ENCODE results near the gene MRPL43. TPM values are rescaled to one million over a fixed set of nuclear protein-coding genes. Genes with fewer than 3 reads are reported as not detected.

MRPL43 gene
- total and polyA plus RNA-seq, 10 of the 15 experiments (the other 5 are each of a cell fraction or from before 2014, with no cell fraction given) = 16.6 to 108 (median 65.1) TPM

DNA sequence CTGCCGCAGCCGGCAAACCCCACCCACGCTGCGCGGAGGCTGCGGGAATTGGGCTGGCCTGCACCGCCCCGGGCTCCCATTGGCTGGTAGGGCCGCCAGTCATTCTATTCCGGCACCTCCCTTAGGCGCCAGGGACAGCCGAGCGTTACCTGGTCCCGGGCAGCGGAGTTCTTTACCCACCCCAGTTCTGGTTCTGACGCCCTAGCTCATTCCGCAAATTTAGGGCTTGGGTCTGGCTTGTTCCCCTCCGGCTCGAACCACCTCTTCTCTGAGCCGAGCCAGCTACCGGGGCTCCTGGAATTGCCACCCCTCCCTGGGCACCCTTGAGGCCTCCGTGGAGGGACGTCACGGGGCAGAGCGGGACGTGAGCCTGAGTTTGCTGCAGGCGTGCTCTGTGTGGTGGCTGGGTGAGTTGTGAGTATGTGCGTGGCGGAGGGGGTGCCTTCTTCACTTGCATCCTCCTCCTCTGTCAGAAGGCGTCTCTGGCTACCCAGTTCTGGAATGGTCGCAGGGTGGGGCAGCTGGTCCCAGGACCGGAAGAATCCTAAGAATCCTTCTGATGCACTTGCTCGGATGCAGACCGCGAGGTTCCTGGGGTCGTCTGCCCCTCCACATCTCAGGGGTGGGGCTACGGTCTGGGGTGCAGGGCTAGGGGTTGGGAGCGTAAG lies 44.0 kb upstream of the MRPL43 start, which contains the start of the genes PDZD7 and SFXN3 (continued):
- TF ChIP-seq, protein P1, sequence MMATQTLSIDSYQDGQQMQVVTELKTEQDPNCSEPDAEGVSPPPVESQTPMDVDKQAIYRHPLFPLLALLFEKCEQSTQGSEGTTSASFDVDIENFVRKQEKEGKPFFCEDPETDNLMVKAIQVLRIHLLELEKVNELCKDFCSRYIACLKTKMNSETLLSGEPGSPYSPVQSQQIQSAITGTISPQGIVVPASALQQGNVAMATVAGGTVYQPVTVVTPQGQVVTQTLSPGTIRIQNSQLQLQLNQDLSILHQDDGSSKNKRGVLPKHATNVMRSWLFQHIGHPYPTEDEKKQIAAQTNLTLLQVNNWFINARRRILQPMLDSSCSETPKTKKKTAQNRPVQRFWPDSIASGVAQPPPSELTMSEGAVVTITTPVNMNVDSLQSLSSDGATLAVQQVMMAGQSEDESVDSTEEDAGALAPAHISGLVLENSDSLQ (IDR thresholded peaks at IDR 0.05) = peak; percentile 99
- no peak for TF ChIP-seq CHD4 (IDR thresholded peaks at IDR 0.05)
- no peak for TF ChIP-seq BCL11A (IDR thresholded peaks at IDR 0.05; ENCODE audit: low read depth, low read length)
- TF ChIP-seq ZNF622 (IDR thresholded peaks at IDR 0.05) = no peak

DNA sequence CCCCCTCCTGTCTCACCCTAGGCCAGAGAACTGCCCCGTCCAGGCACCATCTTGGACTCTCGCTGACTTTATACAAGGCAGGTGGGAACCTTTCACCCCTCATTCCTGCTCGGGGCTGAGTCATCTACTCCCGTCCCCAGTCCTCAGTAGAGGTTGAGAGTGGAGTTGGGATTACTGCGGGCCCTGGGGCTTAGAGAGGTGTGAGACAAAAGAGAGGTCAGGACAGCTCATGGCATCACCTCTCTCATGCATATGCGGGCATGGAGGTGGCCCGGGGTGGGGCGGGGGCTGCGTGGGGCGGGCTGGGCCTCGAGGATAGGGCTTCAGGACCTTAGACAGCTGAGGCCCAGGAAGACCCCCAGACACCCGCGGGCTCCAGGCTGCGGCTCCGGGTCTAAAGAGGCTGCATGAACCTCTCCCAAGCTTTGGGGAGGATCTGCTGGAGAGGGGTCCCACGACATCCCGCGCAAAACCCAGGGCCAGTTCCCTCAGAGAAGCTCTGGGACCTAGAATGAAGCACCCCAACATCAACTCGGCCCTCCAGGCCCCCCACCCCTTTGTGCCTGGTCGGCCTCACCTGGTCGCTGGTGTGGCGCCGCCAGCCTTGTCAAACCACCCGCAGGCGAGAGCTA lies 43.3 kb upstream of the MRPL43 start:
- intact Hi-C loops (cut with micrococcal nuclease; ENCODE audit: unreplicated experiment) = loop anchor here (5.0 kb wide), 1 partner anchor 37 kb away; no protein-coding TSS in a partner anchor
- Histone ChIP-seq H3K79me2 (ENCODE audit: control insufficient read depth, insufficient read depth, low read length) (no peaks in the 10 kb centered on the region), H3K4me2 (ENCODE audit: control insufficient read depth, insufficient read depth) (peak overlapping the region; percentile 95), H3K4me3 (peak overlapping the region; percentile 64; the same call in 1 of the 2 replicates), H4K20me1 (ENCODE audit: control insufficient read depth, insufficient read depth) (no peaks in the 10 kb centered on the region), H3K27ac (ENCODE audit: control insufficient read depth, insufficient read depth) (no peak overlapping the region), H3K36me3 (ENCODE audit: control insufficient read depth in 2 of 2, insufficient read depth in 2 of 2, low read length in 1 of 2) (no peaks in the 10 kb centered on the region), H3K27me3 (replicated peaks in 1 of 2; ENCODE audit: control insufficient read depth in 2 of 2, insufficient read depth in 2 of 2, low read length in 1 of 2) (peaks cover 5 to 9% of the 10 kb centered on the region in 2 experiments), H3K9me3 (replicated peaks; ENCODE audit: control insufficient read depth, insufficient read depth, low read length) (no peaks in the 10 kb centered on the region), H2AFZ (ENCODE audit: control insufficient read depth, low read depth, low read length) (peak overlapping the region; percentile 91), H3K4me1 (ENCODE audit: control insufficient read depth, insufficient read depth, low read length) (peaks cover 21% of the 10 kb centered on the region), H3K9ac (ENCODE audit: control insufficient read depth, insufficient read depth, low read length) (no peak overlapping the region)
- in situ Hi-C loops (cut with MboI) = no loop called here
- ATAC-seq (no peak), DNase-seq (ENCODE audit: low read depth, low spot score) (no peak), FAIRE-seq (no peak)
- ChIA-PET CTCF (interaction anchor here (0.5 to 6.5 kb wide), 14 partner anchors 9 to 124 kb away, joined by 3 to 86 read pairs (median 6); partner anchors contain the start of genes KAZALD1 and LZTS2), SMC1A (ENCODE audit: uncharacterized antibody, unreplicated experiment) (interaction anchor here (0.7 to 4.3 kb wide), 5 partner anchors 11 to 540 kb away, joined by 3 to 24 read pairs (median 3); no protein-coding TSS in a partner anchor), POLR2A (interaction anchor here (0.6 to 1.7 kb wide), 6 partner anchors 12 to 558 kb away, joined by 3 to 8 read pairs (median 4); partner anchors contain the start of genes DPCD, KAZALD1 and POLL), RAD21 (ENCODE audit: unreplicated experiment) (interaction anchor here (1.0 to 2.3 kb wide), 8 partner anchors 11 to 65 kb away, joined by 3 to 13 read pairs (median 4); no protein-coding TSS in a partner anchor)
- WGBS (ENCODE audit: insufficient coverage, insufficient replicate concordance, low lambda C conversion rate, missing lambda C conversion rate) = 23% methylated on average over 25 of the region's 25 CpGs
- no TSS peak for BruUV-seq (replicated peaks)
- TF ChIP-seq, protein P2, sequence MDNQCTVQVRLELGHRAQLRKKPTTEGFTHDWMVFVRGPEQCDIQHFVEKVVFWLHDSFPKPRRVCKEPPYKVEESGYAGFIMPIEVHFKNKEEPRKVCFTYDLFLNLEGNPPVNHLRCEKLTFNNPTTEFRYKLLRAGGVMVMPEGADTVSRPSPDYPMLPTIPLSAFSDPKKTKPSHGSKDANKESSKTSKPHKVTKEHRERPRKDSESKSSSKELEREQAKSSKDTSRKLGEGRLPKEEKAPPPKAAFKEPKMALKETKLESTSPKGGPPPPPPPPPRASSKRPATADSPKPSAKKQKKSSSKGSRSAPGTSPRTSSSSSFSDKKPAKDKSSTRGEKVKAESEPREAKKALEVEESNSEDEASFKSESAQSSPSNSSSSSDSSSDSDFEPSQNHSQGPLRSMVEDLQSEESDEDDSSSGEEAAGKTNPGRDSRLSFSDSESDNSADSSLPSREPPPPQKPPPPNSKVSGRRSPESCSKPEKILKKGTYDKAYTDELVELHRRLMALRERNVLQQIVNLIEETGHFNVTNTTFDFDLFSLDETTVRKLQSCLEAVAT (IDR thresholded peaks at IDR 0.05) = no peak
- TF ChIP-seq, protein P3, sequence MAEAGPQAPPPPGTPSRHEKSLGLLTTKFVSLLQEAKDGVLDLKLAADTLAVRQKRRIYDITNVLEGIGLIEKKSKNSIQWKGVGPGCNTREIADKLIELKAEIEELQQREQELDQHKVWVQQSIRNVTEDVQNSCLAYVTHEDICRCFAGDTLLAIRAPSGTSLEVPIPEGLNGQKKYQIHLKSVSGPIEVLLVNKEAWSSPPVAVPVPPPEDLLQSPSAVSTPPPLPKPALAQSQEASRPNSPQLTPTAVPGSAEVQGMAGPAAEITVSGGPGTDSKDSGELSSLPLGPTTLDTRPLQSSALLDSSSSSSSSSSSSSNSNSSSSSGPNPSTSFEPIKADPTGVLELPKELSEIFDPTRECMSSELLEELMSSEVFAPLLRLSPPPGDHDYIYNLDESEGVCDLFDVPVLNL (IDR thresholded peaks at IDR 0.05; ENCODE audit: low read depth, low read length) = no peak
- TF ChIP-seq SPI1 (IDR thresholded peaks at IDR 0.05; ENCODE audit: borderline replicate concordance, insufficient read depth, low read depth, low read length) (no peak), PAX8 (IDR thresholded peaks at IDR 0.05) (no peak), CBX3 (IDR thresholded peaks at IDR 0.05; ENCODE audit: borderline replicate concordance, low read depth) (no peak), CBX5 (IDR thresholded peaks at IDR 0.05; ENCODE audit: low read depth) (no peak)
- TF ChIP-seq, protein P4, sequence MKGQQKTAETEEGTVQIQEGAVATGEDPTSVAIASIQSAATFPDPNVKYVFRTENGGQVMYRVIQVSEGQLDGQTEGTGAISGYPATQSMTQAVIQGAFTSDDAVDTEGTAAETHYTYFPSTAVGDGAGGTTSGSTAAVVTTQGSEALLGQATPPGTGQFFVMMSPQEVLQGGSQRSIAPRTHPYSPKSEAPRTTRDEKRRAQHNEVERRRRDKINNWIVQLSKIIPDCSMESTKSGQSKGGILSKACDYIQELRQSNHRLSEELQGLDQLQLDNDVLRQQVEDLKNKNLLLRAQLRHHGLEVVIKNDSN (IDR thresholded peaks at IDR 0.05; ENCODE audit: borderline replicate concordance, extremely low read length, insufficient read depth, low read depth, low read length) = no peak

All from GM12878 (cell line).